SK-MEL-5 (cell line): ENCODE data around the gene MTG2. TPM values are rescaled to one million over a fixed set of nuclear protein-coding genes. Genes with fewer than 3 reads are reported as not detected.

Experiments
- DNase-seq: peaks from one replicate; pipeline ENCODE4 v3.0.0-alpha.2; 2016; ENCODE audit warnings: low read depth, low spot score
- in situ Hi-C: cut with HindIII; loops from 2 replicates; pipeline ENCODE4 v1.10.0; 2016; ENCODE audit warnings: low sequenced_read_pairs, high pct_unique_total_duplicates, low pct_unique_long_range_greater_than_20kb
- polyA plus RNA-seq, 2 experiments: library from polyadenylated mRNA; depleted of rRNA; stranded (reverse); fragments of >200 nt; gene quantifications; 2 replicates each; pipeline ENCODE4 v1.2.3, GENCODE V29; 2015
- total RNA-seq: library from RNA; depleted of rRNA; stranded (reverse); fragments of >200 nt; shearing (Covaris generic); gene quantifications from 2 replicates; pipeline ENCODE4 v1.2.3, GENCODE V29; 2014; rRNA removed

Gene MTG2
- 27.1 and 29.6 TPM in 2 replicates for total RNA-seq
- polyA plus RNA-seq (2015; cell fraction: cytosol; rRNA removed) = 54.7 and 58.9 TPM in 2 replicates
- 104 and 110 TPM in 2 replicates for polyA plus RNA-seq (2015; cell fraction: nucleus; rRNA removed)

DNA sequence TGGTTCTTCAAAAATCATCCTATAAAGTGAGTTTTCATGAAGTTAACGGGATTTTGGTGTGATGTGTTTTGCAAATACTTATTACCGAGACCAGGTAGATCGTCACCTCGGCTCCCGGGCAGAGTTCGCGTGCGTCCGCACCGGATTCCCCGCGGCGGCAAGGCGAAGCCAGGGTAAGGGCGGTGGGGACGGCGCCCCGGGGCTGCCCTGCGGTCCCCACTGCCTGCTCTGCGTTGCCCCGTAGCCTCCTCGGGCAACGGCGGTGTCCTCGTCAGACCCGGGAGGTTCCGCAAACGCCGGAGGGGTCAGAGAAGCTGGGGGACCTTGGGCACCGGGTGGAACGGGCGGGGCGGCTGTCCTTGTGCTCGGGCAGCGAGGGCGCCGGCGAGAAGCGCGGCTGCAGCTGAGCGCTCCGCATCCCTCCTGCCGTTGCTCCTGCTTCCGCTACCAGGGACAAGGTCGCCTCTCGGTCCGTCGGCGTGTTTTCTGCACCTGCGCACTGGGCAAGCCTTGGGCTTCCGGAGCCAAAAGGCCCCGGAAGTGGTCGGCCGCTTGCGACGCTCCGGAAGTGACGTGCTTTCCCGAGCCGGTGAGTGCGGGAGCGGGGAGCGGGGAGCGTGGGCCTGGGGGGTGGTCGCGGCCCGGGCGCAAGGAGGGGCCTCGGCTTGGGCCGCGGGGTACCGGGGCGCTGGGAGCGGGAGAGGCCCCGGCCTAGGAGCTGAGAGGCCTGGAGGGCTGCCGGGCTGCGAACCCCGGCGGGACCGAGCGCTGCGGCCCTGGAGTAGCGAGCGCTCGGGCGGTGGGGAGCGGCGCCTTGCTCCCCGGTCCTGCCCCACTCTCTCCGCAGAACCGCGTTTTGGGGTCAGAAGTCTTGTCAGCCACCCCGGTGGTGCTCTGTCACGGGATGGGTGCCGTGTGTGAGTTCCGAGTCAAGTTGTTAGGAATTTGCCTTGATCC, at the start of gene MTG2:
TSS of gene MTG2 (plus strand) at position 560 of the 957 bp plus-strand sequence. CDS start 10,393 bp downstream, outside the sequence.
- peak; percentile 97 for DNase-seq
- in situ Hi-C loops = loop anchor here (25.0 kb wide), 1 partner anchor 105 kb away; no protein-coding TSS in a partner anchor

DNA sequence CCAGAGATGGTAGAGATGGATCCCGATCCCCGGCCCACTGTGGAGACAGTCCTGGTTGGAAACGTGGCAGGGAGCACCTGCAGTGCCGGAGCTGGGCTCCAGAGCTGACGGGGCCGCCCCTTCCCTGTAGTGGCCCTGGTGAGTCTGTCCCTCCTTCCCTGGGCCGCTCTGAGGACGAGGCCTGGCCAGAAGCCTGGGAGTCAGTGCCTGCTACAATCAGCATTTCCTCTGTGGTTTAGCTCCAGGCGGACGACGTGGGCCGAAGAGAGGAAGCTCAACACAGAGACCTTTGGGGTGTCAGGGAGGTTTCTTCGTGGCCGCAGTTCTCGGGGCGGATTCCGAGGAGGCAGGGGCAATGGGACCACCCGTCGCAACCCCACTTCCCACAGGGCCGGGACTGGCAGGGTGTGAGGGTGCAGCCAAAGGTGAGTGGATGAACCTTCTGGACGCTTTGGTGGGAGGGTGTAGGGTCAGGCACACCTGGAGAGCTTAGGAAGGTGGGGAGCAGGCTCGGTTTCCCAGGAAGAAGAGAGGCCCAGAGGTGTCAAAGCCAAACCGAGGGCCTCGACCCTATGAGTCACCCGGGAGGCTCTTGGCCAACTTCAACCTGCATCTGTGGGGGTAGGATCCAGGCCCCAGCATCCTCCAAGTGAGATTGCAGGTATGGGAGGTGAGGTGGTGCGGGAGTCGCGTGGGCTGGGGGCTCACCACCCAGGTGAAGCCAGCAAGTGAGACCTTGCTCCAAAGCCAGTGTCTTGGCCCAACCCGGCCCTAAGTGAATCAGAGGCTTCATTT, 49.6 kb upstream of the MTG2 start:
- in situ Hi-C loops = no loop called here
- DNase-seq = no peak

DNA sequence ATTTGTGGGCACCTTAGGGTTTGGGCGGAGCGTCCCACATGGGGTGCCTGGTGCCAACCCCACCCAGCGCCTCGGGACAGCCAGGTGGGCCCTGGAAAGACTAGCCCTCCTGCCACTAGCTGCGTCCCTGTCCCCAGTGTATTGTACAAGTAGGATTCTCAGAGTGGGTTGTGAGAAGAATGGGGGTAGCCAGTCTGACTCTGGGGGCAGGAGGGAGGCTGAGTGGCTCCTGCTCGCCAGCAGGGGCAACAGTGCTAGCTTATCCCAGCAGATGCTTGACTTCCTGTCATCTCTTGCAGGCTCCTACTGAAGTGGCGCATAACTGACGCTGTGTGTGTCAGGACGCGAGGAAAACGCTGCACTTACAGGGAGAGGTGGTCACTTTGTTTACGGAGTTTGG, 49.0 kb upstream of the MTG2 start:
- in situ Hi-C loops = no loop called here

GRCh38 chr20:62134735-62135231, 48.0 kb upstream of the MTG2 start:
- in situ Hi-C loops = no loop called here
- DNase-seq = no peak

More for the DNA sequence above, 49.0 kb upstream of the MTG2 start:
- no peak for DNase-seq

- in situ Hi-C loops = no loop called here
- no peak for DNase-seq
Measured at GRCh38 chr20:62135573-62136266, 47.1 kb upstream of the MTG2 start.

DNA sequence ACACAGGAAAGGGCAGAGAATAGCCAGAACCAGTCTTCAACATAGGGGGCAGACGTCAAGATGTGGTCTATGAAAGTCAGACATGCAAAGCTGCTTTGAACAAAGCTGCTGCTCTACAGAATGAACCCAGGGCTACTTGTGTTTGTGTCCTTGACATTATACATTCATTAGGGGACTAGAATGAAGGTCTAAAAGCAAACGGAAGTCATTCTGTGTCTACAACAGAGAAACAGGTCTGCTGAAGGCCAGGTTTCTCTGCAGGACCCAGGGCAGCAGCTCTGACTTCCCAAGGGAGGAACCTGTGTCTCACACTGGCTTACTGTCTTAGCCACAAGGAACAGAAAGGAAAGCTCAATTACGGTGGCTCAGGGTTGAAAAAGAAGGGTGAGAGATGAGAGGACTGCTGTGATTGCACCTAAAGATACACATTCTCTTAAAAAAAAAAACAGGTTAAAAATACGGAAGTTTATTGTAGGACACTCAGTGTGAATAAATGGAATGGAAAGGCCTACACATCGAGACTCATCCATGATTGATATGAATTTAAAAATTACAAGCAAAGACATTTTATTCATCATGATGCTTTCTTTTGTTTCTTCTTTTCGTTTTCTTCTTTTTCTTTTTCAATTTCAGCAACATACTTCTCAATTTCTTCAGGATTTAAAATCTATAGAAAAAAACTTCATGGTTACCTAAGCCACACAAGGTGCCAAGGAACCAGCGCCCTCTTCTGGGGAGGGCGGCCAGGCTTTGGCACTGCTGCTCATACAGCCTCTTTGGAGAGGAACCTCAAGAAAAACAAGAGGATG, 46.3 kb upstream of the MTG2 start:
- in situ Hi-C loops = no loop called here
- peak; percentile 84 for DNase-seq

DNA sequence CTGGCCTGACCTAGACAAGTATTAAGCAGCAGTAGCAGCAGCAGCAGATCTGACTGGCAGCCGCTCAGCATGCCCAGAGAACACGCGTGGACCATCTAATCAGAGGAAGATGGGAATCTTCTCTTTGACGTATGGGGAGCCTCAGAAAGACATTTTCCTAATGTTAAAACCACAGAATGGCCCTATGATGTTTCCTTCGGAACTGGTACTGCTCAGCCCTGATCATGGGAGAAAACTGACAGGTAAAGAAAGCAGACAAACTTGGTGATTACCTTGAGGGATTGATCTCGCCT, 45.8 kb upstream of the MTG2 start:
- DNase-seq = no peak
- in situ Hi-C loops = no loop called here

- in situ Hi-C loops = no loop called here
- DNase-seq = no peak
Measured at GRCh38 chr20:62137478-62138203, 45.2 kb upstream of the MTG2 start.

DNA sequence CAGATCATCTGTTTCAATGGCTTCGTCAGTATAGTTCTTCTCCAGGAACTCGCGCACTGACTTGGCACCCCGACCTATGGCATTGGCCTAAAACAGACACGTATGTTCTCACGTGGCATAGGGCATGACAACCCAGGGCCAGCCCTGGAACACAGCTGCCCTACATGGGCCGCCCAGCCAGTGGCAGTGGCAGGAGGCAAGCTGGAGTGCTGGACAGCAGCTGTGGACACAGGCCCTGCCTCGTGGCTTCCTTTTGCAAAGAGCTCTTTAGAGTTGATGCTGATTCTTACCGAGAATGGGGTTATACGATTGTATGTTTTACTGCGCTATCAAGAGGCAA, 44.7 kb upstream of the MTG2 start:
- DNase-seq = no peak
- in situ Hi-C loops = no loop called here

- in situ Hi-C loops = no loop called here
- no peak for DNase-seq
Measured at GRCh38 chr20:62138912-62139311, 43.9 kb upstream of the MTG2 start.

DNA sequence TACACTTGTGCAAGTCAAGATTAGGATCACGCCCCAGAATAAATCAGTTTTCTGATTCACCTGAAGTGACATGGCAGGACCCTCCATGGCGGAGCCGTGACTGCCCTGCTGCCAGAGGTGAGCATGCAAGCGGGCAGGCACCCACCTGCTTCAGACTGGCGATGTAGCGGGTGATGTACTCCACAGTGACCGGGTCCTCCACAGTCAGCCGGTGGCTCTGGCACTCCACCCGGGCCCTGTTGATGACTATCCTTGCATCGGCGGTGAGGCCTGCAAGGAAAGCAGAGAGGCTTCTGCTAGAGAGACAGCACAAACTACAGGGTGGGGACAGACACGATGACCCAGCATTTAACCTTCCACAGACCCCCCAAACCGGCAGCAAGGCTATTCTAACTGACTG, 43.2 kb upstream of the MTG2 start:
- DNase-seq = no peak
- in situ Hi-C loops = no loop called here

DNA sequence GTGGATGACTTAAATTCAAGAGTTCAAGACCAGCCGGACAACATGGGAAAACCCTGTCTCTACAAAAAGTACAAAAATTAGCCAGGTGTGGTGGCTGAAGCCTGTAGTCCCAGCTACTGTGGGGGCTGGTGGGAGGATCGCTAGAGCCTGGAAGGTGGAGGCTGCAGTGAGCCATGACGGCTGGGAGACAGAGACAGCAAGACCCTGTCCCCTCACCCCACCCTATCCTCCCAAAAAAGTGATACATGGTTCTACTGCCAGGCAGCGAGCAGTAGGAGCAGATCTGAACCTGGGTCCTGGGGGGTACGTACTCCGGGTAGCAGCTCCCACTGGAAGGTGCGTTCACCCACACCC, 41.8 kb upstream of the MTG2 start:
- in situ Hi-C loops = no loop called here
- DNase-seq = no peak

GRCh38 chr20:62141397-62142251, 41.2 kb upstream of the MTG2 start:
- in situ Hi-C loops = no loop called here
- DNase-seq = peak; percentile 60

- in situ Hi-C loops = no loop called here
- no peak for DNase-seq
Measured at GRCh38 chr20:62142252-62143080, 40.4 kb upstream of the MTG2 start.
